ENCODE data around the gene A3GALT2.

Gene A3GALT2

GRCh38 chr1:33363470-33363861 lies 42.6 kb upstream of the A3GALT2 start:
- no peak for DNase-seq (ENCODE audit: extremely low spot score)
- ChIA-PET CTCF (interaction anchor here (1.2 kb wide), 1 partner anchor 93 kb away, joined by 3 read pairs; no protein-coding TSS in a partner anchor), POLR2A (interaction anchor here (0.8 to 2.9 kb wide), 3 partner anchors 9 to 236 kb away, joined by 4 to 17 read pairs (median 5); no protein-coding TSS in a partner anchor)
- TF ChIP-seq PKNOX1 (IDR thresholded peaks at IDR 0.05) (no peak), BHLHE40 (IDR thresholded peaks at IDR 0.05; ENCODE audit: borderline replicate concordance) (no peak), FOXK2 (IDR thresholded peaks at IDR 0.05) (no peak), L3MBTL2 (conservative IDR thresholded peaks at IDR 0.05) (no peak), FOXM1 (IDR thresholded peaks at IDR 0.05; ENCODE audit: borderline replicate concordance) (no peak), ARNT (IDR thresholded peaks at IDR 0.05) (no peak), ELF4 (IDR thresholded peaks at IDR 0.05) (no peak), FOXA1 (IDR thresholded peaks at IDR 0.05) (no peak), LEF1 (IDR thresholded peaks at IDR 0.05; ENCODE audit: borderline replicate concordance) (no peak), SP1 (IDR thresholded peaks at IDR 0.05) (no peak), ZNF384 (IDR thresholded peaks at IDR 0.05) (no peak), CTBP1 (IDR thresholded peaks at IDR 0.05; ENCODE audit: borderline replicate concordance) (no peak), TARDBP (IDR thresholded peaks at IDR 0.05) (no peak), HDGF (IDR thresholded peaks at IDR 0.05; ENCODE audit: borderline replicate concordance) (no peak), NFRKB (IDR thresholded peaks at IDR 0.05) (no peak), SUZ12 (IDR thresholded peaks at IDR 0.05) (no peak)

GRCh38 chr1:33363021-33363420 lies 42.1 kb upstream of the A3GALT2 start:
- ChIA-PET CTCF (no interaction called here), POLR2A (interaction anchor here (1.2 to 2.9 kb wide), 2 partner anchors 9 to 13 kb away, joined by 3 to 17 read pairs; no protein-coding TSS in a partner anchor)
- no peak for TF ChIP-seq NFRKB (IDR thresholded peaks at IDR 0.05)
- no peak for TF ChIP-seq SP1 (IDR thresholded peaks at IDR 0.05)
- TF ChIP-seq FOXM1 (IDR thresholded peaks at IDR 0.05; ENCODE audit: borderline replicate concordance), result no peak
- TF ChIP-seq ELF4 (IDR thresholded peaks at IDR 0.05), result no peak
- no peak for TF ChIP-seq SUZ12 (IDR thresholded peaks at IDR 0.05)
- TF ChIP-seq CTBP1 (IDR thresholded peaks at IDR 0.05; ENCODE audit: borderline replicate concordance), result no peak
- TF ChIP-seq ZNF384 (IDR thresholded peaks at IDR 0.05), result no peak
- no peak for TF ChIP-seq BHLHE40 (IDR thresholded peaks at IDR 0.05; ENCODE audit: borderline replicate concordance)
- no peak for TF ChIP-seq ARNT (IDR thresholded peaks at IDR 0.05)
- no peak for DNase-seq (ENCODE audit: extremely low spot score)

- DNase-seq (ENCODE audit: extremely low spot score), result no peak
- CTCF ChIA-PET, result interaction anchor here (0.6 kb wide), 1 partner anchor 68 kb away, joined by 3 read pairs; no protein-coding TSS in a partner anchor
- TF ChIP-seq ELF4 (IDR thresholded peaks at IDR 0.05) (no peak), HDGF (IDR thresholded peaks at IDR 0.05; ENCODE audit: borderline replicate concordance) (no peak), FOXA1 (IDR thresholded peaks at IDR 0.05) (no peak), SUZ12 (IDR thresholded peaks at IDR 0.05) (no peak), L3MBTL2 (conservative IDR thresholded peaks at IDR 0.05) (no peak), BHLHE40 (IDR thresholded peaks at IDR 0.05; ENCODE audit: borderline replicate concordance) (no peak), FOXM1 (IDR thresholded peaks at IDR 0.05; ENCODE audit: borderline replicate concordance) (no peak), SP1 (IDR thresholded peaks at IDR 0.05) (no peak), LEF1 (IDR thresholded peaks at IDR 0.05; ENCODE audit: borderline replicate concordance) (no peak), NFRKB (IDR thresholded peaks at IDR 0.05) (no peak)
- POLR2A ChIA-PET, result interaction anchor here (1.2 to 2.9 kb wide), 2 partner anchors 11 to 12 kb away, joined by 3 to 17 read pairs; no protein-coding TSS in a partner anchor
Observed at GRCh38 chr1:33361532-33362235, 40.8 kb upstream of the A3GALT2 start.

GRCh38 chr1:33360367-33360766 lies 39.5 kb upstream of the A3GALT2 start:
- DNase-seq (ENCODE audit: extremely low spot score), result no peak
- ChIA-PET CTCF (no interaction called here), POLR2A (interaction anchor here (0.7 kb wide), 1 partner anchor 10 kb away, joined by 5 read pairs; no protein-coding TSS in a partner anchor)
- TF ChIP-seq SUZ12 (IDR thresholded peaks at IDR 0.05) (no peak), SP1 (IDR thresholded peaks at IDR 0.05) (no peak), CTBP1 (IDR thresholded peaks at IDR 0.05; ENCODE audit: borderline replicate concordance) (no peak), FOXM1 (IDR thresholded peaks at IDR 0.05; ENCODE audit: borderline replicate concordance) (no peak), FOXK2 (IDR thresholded peaks at IDR 0.05) (no peak), ZNF384 (IDR thresholded peaks at IDR 0.05) (no peak), BHLHE40 (IDR thresholded peaks at IDR 0.05; ENCODE audit: borderline replicate concordance) (no peak), ARNT (IDR thresholded peaks at IDR 0.05) (no peak), FOXA1 (IDR thresholded peaks at IDR 0.05) (no peak), NFRKB (IDR thresholded peaks at IDR 0.05) (no peak), PKNOX1 (IDR thresholded peaks at IDR 0.05) (no peak), ELF4 (IDR thresholded peaks at IDR 0.05) (no peak), L3MBTL2 (conservative IDR thresholded peaks at IDR 0.05) (no peak), TARDBP (IDR thresholded peaks at IDR 0.05) (no peak), LEF1 (IDR thresholded peaks at IDR 0.05; ENCODE audit: borderline replicate concordance) (no peak), HDGF (IDR thresholded peaks at IDR 0.05; ENCODE audit: borderline replicate concordance) (no peak)

DNA sequence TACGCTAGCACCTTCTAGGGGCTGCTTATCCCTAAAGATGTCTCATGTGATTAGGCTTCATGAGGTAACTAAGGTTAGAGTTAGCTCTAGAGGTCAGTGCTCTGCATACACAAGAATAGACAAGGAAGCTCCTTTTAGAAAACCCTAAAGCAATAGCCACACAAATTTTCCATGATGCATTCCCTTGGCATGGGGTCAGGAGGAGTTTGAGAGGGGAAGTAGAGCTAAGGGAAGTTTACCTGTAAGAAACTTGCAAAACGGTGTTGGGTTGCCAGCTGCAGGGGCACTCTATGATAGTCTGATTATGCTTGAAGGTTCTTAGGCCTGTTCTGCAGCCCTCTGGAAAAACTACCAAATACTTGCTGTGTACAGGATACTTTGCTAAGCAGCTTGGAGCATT lies 39.0 kb upstream of the A3GALT2 start:
- TF ChIP-seq SUZ12 (IDR thresholded peaks at IDR 0.05) (no peak), SP1 (IDR thresholded peaks at IDR 0.05) (no peak), FOXK2 (IDR thresholded peaks at IDR 0.05) (no peak), FOXA1 (IDR thresholded peaks at IDR 0.05) (no peak), FOXM1 (IDR thresholded peaks at IDR 0.05; ENCODE audit: borderline replicate concordance) (no peak), CTBP1 (IDR thresholded peaks at IDR 0.05; ENCODE audit: borderline replicate concordance) (no peak), TARDBP (IDR thresholded peaks at IDR 0.05) (no peak), LEF1 (IDR thresholded peaks at IDR 0.05; ENCODE audit: borderline replicate concordance) (no peak), ARNT (IDR thresholded peaks at IDR 0.05) (no peak)
- CTCF ChIA-PET, result no interaction called here
- POLR2A ChIA-PET, result interaction anchor here (0.7 kb wide), 1 partner anchor 10 kb away, joined by 5 read pairs; no protein-coding TSS in a partner anchor
- no peak for DNase-seq (ENCODE audit: extremely low spot score)

Data from HEK293T (cell line).